HG02943 (cell line): ENCODE data around the gene FZD2.

Experiments
- ATAC-seq: cut with Tn5 transposase; IDR thresholded peaks from one replicate; pipeline ENCODE4 v1.9.1; 2021; ENCODE audit warnings: mild to moderate bottlenecking, low read depth, moderate library complexity; ENCODE audit not compliant: unreplicated experiment

FZD2 gene

DNA sequence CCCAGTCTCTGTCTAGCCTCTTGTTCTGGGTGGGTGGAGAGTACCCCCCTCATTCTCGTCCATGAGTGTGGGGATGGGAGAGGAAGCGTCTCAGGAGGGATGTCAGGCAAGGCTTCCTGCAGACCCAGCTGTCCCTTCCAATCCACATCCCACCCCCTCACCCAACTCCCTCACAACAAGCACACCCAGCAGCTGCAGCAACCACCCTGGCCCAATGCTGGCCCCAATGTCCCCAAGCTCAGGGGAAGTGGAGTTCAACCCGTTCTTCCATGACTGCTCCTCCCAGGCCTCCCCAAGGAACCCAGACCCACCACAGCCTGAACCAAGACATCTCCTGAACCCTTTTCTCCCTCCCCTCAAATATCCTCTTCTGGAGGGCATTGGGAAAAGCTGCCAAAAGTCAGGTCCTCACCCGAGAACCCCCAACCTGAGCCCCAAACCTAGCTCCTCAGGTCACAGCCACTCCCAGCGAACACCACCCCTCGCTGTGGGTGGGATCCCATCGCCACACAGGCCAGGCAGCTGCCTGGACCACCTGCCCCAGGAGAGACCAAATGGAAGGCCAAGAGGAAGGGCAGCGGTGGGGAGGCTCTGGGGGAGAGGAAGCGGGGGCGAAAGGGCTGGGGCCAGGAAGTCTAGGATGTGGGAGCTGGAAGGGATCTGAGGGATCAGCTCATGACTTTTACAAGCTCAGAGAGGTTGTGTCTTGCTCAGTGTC, 47.6 kb downstream of the FZD2 start:
- ATAC-seq = no peak

DNA sequence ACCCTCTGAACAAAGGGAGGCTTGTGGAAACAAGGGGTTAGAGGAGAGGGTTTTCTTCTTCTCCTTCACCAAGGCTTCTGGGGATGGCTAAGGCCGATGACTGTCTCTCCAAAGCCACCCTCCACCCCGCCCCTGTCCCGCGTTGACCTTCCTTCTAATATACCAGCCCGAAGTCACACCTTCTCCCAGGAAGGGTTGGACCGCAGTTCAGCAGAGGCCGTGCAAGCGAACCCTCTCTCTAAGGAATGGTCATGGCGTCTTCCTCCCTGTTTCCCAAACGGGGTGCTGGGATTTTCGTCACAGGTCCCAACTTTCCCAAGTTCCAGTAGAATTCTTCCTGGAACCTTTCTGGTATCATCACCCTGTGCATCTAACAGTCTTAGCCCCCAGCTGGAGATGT, 49.4 kb downstream of the FZD2 start:
- no peak for ATAC-seq

DNA sequence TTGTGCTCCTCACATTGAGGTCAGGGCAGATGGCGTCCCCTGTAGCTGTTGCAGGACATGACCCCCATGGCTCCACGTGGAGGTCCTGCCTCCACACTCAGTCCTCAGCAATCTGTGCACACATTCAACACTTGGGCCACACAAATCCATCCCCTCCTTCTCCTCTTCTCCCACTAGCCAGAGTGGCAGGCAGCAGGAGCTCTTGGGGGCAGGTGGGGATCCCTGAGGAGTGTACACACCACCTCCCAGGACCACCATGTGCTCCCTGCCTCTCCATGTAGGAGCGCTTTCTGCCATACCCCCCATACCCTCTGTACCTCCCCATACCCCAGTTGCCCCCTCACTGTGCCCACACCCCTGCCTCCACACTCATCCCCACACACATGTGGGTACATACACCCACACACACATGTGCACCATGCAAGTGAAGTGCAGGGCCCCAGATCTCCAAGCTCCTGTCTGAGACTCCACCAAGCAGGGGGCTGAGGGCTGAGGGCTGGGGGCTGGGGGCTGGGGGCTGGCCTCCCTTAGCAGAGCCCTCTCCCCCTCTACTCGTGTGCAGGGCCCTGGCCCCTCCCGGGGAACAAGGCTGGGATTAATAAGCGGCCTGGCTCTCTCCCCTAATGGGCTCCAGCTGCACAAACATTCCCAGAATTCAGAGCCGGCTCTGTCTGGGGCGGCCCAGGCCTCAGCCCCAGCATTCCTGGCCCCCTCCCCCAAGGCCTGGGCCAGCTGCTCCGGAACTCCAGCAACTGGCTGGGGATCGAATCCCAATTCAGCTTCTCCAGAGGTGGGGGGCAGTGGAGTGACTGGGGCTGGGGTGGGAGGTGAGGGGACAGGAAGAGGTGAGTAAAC, 50.8 kb downstream of the FZD2 start:
- ATAC-seq = no peak

DNA sequence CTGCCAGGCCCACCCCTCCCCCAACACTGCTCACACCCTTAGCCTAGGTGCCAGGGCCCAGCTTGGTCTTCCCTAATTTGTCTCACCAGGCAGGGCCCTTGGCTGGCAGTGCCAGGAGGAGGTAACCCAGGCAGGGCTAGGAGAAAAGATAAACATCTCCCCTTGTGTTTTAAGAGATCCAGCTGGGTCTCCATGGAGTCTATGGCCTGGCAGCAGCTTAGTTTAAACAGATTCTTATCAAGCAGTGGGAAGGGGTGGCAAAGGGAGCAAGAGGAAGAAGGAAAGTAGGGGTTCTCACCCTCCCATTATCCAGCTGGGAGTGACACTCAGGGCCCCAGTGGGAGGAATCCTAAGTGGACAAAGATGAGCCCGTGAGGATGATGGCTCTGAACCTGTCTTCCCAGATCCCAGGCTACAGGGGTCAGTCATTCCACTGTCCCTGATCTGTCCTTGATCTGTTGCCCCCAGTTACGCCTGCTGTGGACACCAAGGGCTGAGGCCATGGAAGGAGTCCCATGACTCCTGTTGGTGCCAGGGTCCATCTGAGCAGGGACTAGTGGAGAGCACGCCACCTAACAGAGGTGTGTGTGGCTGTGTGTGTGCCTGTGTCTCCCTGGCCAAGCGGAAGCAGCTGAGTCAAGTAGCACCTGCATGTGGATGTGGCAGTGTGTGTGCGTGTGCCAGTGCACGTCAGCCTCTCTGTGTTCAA, 51.6 kb downstream of the FZD2 start:
- no peak for ATAC-seq

DNA sequence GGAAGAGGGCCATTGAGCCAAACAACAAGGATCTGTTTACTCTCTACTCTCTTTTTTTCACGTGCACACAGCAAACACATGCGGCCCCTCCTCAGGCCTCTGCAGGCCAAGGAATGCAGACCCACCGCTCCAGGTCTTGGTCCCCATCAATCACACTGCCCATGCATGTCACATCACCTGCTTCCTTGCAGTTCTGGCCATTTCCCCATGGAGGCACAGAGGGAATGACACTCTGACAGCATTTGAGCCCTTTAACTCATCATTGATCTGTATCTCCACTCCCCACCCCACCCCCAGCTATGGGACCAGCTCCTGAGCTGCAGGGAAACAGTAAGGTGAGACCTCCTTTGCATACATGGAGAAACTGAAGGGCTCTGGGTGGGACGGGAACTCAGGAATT, 53.0 kb downstream of the FZD2 start:
- ATAC-seq = no peak
